HepG2 (cell line): ENCODE measurements around the gene RTN4RL2. TPM values are rescaled to one million over a fixed set of nuclear protein-coding genes. Genes with fewer than 3 reads are reported as not detected.

Source experiments
- ARID2 ChIP-seq: sonication (generic); formaldehyde crosslinking; IDR thresholded peaks from 2 replicates; pipeline ENCODE4 v1.8.1; 2022; ENCODE audit warnings: mild to moderate bottlenecking, missing genetic modification reagents, borderline replicate concordance
- HIC2 ChIP-seq: sonication (generic); formaldehyde crosslinking; IDR thresholded peaks from 2 replicates; pipeline ENCODE4 v1.9.0; 2022; ENCODE audit warnings: low read depth, missing genetic modification reagents
- MAFK ChIP-seq, 2 experiments: IDR thresholded peaks in 1 of 2; conservative IDR thresholded peaks in 1 of 2; 2 replicates each; pipeline ENCODE4 v1.6.1; 2011; ENCODE audit warnings: improper control_type of control experiment in 2 of 2, low read length in 2 of 2
- PLRG1 ChIP-seq: fragments of 450-650 bp; conservative IDR thresholded peaks from 2 replicates; pipeline ENCODE4 v1.6.1; 2016
- STAT6 ChIP-seq: sonication (generic); formaldehyde crosslinking; IDR thresholded peaks from 2 replicates; pipeline ENCODE4 v1.4.0; 2020; ENCODE audit warnings: missing genetic modification reagents, mild to moderate bottlenecking, borderline replicate concordance
- TOPORS ChIP-seq: sonication (generic); formaldehyde crosslinking; IDR thresholded peaks from 2 replicates; pipeline ENCODE4 v1.8.0; 2023; ENCODE audit warnings: mild to moderate bottlenecking, missing genetic modification reagents
- ZNF431 ChIP-seq: sonication (generic); formaldehyde crosslinking; IDR thresholded peaks from 2 replicates; pipeline ENCODE4 v1.9.0; 2022; ENCODE audit warnings: missing genetic modification reagents, low read depth, mild to moderate bottlenecking, borderline replicate concordance
- ZNF883 ChIP-seq: sonication (generic); formaldehyde crosslinking; IDR thresholded peaks from 2 replicates; pipeline ENCODE4 v1.5.1; 2020; ENCODE audit warnings: mild to moderate bottlenecking, missing genetic modification reagents; ENCODE audit errors: not compliant biosample characterization
- polyA plus RNA-seq, 8 experiments: library from polyadenylated mRNA; depleted of rRNA in 3 of 8; stranded (reverse) in 7 of 8; unstranded in 1 of 8; fragments of >200 nt; fragmentation: Illumina TruSeq in 4 of 8; extraction: Trizol in 4 of 8; gene quantifications; 2 replicates each; pipeline versions ENCODE4 v1.2.1 to v1.2.3, GENCODE V29; 2011 to 2016; ENCODE audit warnings: low read depth in 4 of 8, missing spikeins in 1 of 8, mixed read lengths in 1 of 8; ENCODE audit not compliant: insufficient read depth in 1 of 8
- total RNA-seq, 5 experiments: library from RNA; depleted of rRNA; stranded (reverse); fragments of >200 nt; fragmentation: Illumina TruSeq; extraction: Trizol; gene quantifications; 2 replicates each; pipeline ENCODE4 v1.2.3, GENCODE V29; 2016; ENCODE audit warnings: low read depth in 1 of 5
- TF ChIP-seq, protein P1 (sequence below): sonication (generic); formaldehyde crosslinking; IDR thresholded peaks from 2 replicates; pipeline ENCODE4 v1.8.0; 2022; ENCODE audit warnings: missing genetic modification reagents, mild to moderate bottlenecking, borderline replicate concordance
- TF ChIP-seq, protein P2 (sequence below): sonication (generic); formaldehyde crosslinking; IDR thresholded peaks from 2 replicates; pipeline ENCODE4 v1.9.0; 2021; ENCODE audit warnings: mild to moderate bottlenecking, missing genetic modification reagents
- TF ChIP-seq, protein P3 (sequence below): sonication (generic); formaldehyde crosslinking; IDR thresholded peaks from 2 replicates; pipeline ENCODE4 v1.5.0; 2020; ENCODE audit warnings: missing genetic modification reagents
- TF ChIP-seq, protein P4 (sequence below): sonication (generic); formaldehyde crosslinking; IDR thresholded peaks from 2 replicates; pipeline ENCODE4 v1.8.1; 2023; ENCODE audit warnings: mild to moderate bottlenecking, missing genetic modification reagents

The RTN4RL2 gene
- total and polyA plus RNA-seq, 2 of the 13 experiments (the other 11 are each of a cell fraction or from before 2014, with no cell fraction given), result 1.3 to 4.3 TPM

DNA sequence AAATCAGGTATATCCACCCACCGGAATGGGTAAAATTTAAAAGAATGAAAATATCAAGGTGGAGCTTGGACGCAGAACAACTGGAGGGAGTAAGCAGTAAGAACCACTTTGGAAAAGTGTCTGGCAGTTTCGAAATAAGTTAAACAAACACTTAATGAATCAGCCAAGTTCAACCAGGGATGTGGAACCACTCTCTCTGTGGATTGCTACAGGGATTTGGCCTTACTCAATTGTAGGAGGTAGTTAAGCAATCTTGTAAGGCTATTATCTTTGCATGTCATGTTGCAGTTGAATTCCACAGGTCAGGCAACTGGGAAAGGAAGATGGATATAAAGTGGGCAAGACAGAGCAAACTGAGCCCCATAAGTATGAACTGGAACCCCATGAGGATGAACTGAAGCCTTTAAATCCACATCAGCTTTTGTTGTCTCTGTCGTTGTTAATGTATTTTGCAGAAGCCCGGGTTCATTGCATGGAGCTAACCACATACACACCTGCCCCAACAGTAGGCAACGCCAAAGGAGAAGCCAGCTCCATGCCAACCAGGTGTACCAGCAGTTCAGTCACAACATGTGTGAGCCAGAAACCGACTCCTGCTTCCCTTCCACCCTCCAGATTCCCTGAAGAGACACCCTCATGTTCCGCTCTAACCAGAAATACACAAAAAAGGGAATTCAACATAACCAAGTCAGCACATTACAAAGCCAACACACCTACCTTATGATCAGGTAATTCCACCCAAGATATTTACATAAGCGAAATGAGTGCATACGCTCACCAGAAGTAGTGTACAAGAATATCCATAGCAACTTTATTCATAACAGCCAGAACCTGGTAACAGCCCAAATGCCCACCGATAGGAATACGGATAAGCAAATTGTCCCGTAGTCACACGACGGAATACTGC, 25.4 kb upstream of the RTN4RL2 start (continued):
- 0 out of 2 replicates have a peak, but pooled peaks have one; percentile 25 for TF ChIP-seq HIC2 (CRISPR knock-in tag)
- TF ChIP-seq ARID2 (CRISPR knock-in tag), result no peak
- 0 out of 4 replicates have a peak, but pooled peaks of 1 of the 2 experiments have one; percentile 16 for TF ChIP-seq MAFK (conservative IDR thresholded peaks at IDR 0.05 in 1 of 2, IDR thresholded peaks at IDR 0.05 in 1 of 2; ENCODE audit: low read length in 2 of 2)
- no peak for TF ChIP-seq PLRG1
- no peak for TF ChIP-seq STAT6 (CRISPR knock-in tag)
- no peak for TF ChIP-seq ZNF883 (CRISPR knock-in tag)
- TF ChIP-seq, protein P1, sequence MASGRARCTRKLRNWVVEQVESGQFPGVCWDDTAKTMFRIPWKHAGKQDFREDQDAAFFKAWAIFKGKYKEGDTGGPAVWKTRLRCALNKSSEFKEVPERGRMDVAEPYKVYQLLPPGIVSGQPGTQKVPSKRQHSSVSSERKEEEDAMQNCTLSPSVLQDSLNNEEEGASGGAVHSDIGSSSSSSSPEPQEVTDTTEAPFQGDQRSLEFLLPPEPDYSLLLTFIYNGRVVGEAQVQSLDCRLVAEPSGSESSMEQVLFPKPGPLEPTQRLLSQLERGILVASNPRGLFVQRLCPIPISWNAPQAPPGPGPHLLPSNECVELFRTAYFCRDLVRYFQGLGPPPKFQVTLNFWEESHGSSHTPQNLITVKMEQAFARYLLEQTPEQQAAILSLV (CRISPR knock-in tag), result no peak
- TF ChIP-seq ZNF431 (CRISPR knock-in tag), result no peak
- TF ChIP-seq, protein P2, sequence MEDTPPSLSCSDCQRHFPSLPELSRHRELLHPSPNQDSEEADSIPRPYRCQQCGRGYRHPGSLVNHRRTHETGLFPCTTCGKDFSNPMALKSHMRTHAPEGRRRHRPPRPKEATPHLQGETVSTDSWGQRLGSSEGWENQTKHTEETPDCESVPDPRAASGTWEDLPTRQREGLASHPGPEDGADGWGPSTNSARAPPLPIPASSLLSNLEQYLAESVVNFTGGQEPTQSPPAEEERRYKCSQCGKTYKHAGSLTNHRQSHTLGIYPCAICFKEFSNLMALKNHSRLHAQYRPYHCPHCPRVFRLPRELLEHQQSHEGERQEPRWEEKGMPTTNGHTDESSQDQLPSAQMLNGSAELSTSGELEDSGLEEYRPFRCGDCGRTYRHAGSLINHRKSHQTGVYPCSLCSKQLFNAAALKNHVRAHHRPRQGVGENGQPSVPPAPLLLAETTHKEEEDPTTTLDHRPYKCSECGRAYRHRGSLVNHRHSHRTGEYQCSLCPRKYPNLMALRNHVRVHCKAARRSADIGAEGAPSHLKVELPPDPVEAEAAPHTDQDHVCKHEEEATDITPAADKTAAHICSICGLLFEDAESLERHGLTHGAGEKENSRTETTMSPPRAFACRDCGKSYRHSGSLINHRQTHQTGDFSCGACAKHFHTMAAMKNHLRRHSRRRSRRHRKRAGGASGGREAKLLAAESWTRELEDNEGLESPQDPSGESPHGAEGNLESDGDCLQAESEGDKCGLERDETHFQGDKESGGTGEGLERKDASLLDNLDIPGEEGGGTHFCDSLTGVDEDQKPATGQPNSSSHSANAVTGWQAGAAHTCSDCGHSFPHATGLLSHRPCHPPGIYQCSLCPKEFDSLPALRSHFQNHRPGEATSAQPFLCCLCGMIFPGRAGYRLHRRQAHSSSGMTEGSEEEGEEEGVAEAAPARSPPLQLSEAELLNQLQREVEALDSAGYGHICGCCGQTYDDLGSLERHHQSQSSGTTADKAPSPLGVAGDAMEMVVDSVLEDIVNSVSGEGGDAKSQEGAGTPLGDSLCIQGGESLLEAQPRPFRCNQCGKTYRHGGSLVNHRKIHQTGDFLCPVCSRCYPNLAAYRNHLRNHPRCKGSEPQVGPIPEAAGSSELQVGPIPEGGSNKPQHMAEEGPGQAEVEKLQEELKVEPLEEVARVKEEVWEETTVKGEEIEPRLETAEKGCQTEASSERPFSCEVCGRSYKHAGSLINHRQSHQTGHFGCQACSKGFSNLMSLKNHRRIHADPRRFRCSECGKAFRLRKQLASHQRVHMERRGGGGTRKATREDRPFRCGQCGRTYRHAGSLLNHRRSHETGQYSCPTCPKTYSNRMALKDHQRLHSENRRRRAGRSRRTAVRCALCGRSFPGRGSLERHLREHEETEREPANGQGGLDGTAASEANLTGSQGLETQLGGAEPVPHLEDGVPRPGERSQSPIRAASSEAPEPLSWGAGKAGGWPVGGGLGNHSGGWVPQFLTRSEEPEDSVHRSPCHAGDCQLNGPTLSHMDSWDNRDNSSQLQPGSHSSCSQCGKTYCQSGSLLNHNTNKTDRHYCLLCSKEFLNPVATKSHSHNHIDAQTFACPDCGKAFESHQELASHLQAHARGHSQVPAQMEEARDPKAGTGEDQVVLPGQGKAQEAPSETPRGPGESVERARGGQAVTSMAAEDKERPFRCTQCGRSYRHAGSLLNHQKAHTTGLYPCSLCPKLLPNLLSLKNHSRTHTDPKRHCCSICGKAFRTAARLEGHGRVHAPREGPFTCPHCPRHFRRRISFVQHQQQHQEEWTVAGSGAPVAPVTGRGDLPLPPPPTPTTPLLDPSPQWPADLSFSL (CRISPR knock-in tag), result no peak
- TF ChIP-seq, protein P3, sequence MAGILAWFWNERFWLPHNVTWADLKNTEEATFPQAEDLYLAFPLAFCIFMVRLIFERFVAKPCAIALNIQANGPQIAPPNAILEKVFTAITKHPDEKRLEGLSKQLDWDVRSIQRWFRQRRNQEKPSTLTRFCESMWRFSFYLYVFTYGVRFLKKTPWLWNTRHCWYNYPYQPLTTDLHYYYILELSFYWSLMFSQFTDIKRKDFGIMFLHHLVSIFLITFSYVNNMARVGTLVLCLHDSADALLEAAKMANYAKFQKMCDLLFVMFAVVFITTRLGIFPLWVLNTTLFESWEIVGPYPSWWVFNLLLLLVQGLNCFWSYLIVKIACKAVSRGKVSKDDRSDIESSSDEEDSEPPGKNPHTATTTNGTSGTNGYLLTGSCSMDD (CRISPR knock-in tag), result no peak
- TF ChIP-seq TOPORS, result no peak
- TF ChIP-seq, protein P4, sequence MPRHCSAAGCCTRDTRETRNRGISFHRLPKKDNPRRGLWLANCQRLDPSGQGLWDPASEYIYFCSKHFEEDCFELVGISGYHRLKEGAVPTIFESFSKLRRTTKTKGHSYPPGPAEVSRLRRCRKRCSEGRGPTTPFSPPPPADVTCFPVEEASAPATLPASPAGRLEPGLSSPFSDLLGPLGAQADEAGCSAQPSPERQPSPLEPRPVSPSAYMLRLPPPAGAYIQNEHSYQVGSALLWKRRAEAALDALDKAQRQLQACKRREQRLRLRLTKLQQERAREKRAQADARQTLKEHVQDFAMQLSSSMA (CRISPR knock-in tag), result no peak
